HG02943 (cell line): ENCODE measurements around the gene PGA5.
"Not testable (repeated sequence)": the region's sequence is repeated elsewhere in the genome, so short reads cannot be mapped to it uniquely, and the experiment has no call there.

Experiments used
- ATAC-seq: cut with Tn5 transposase; IDR thresholded peaks from one replicate; pipeline ENCODE4 v1.9.1; 2021; ENCODE audit warnings: mild to moderate bottlenecking, low read depth, moderate library complexity; ENCODE audit not compliant: unreplicated experiment

The PGA5 gene

DNA sequence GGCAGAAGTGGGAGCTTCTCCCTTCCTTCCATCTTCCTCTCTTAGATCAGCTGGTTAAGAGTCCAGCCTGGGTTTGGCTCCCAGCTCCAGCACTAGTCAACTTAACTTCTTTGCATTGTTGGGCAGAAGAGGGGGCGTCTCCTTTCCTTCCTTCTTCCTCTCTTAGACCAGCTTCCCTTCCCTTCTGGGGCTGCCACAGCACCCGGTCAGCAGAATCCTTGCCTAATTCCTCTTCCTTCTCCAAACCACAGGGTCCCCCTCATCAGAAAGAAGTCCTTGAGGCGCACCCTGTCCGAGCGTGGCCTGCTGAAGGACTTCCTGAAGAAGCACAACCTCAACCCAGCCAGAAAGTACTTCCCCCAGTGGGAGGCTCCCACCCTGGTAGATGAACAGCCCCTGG lies 18.3 kb upstream of the PGA5 start:
- not testable (repeated sequence) for ATAC-seq

DNA sequence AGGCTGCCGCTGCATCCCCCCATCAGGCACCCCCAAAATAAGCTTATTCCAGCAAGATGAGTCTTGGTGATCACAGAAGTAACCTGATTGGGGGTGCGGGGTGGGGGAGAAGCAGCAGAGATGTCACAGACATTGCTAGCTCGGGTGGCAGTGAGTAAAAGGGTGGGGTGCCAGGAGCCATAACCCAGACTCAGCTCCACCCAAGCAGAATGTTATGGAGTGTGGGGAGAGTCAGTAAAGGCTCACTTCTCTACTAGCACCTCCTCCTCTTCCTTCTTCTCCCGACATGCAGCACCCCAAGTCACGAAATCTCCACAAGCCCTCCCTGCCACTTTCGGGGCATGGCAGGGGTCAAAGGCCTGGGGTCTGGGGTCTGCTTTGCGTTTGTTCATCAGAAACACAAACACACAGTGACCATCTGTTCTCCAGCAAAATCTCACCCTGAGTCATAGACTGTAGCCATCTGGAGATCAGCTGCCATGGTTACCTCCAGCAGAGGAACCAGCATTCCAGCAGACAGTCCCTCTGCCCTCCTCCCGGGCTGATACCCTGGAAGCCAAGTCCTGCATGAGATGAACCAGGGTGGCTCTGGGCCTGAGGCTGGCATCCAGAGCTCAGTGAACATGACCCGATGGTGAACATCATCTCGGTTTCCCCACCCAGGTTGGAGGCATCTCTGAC lies 14.4 kb upstream of the PGA5 start:
- ATAC-seq, result not testable (repeated sequence)

DNA sequence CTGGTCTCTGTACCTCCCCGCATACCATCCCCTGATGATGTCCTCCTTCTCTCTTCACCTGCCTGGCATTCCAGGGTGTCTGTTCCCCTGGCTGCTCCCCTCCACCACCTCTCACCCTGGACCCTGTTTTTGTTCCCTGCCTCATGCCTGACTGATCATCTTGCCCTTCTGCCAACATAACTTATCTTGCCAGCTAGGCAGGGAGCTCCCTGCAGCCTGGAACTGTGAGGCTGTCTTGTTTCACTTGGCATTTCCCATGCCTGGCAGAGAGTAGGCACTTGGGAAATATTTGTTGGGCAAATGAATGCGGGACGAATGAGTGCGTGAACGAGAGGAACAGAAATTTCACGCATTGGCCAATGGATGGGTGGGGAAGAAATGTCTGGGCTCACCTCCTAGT lies 11.5 kb upstream of the PGA5 start:
- ATAC-seq, result not testable (repeated sequence)

DNA sequence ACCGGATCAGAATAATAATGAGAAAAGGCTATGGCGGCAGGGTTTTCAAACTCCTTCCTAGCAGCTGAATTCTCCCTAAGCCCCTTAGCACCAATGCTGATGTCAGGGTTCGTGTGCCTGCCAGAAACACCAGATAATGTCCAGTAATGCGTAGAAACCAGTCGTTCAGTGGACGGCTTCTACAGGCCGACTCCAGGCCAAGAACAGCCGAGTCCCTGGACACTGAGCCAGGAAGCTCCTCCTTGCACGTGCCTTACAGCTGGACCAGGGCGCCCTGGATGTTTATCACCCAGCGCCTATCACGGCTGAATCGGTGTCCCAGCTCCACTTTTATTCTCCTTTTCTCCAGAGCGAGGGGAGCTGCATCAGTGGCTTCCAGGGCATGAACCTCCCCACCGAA lies 9.9 kb upstream of the PGA5 start:
- ATAC-seq, result not testable (repeated sequence)

DNA sequence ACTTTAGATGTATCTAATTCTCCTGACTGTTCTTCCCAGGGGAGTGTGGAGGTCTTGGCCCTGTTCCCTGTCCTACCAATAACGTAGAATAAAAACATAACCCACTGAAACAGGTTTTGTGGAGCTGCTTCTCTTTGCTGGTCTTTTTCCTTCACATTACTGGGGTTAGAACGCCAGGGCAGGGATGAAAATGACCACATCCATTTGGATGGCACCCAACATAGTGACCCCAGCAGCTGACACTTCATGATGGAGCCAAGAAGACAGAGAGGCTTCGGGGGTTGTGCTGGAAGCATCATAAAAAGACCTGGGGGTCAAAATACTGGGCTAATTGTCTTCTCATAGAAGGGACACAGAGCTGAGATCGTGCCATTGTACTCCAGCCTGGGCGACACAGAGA lies 9.4 kb upstream of the PGA5 start:
- not testable (repeated sequence) for ATAC-seq

DNA sequence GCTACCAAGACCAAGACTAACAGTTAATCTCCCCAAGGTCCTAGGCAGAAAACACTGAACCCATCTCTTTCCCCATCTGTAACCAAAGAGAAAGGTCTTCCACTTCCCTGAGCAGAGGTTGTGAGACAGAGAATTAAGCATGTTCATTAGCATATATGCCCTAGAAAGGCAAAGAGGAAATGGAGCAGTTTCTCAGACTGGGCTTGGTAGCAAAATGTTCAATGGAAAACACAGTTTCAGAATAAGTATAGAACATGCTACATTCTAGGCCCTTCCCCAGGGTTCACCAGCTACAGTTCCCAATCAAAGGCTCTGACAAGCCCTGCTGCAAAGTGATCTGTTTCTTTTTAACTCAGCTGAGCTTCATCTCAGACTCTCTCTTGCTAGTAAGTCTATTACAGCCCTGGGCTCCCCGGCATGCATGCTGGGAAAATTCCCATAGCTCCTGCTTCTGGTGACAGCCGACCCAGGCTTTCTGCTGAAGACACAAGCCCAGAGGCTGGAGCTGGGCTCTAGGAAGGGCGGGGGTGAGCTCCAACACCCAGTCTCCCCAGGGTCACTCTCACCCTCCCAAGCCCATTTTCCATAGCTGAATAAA lies 8.3 kb upstream of the PGA5 start:
- ATAC-seq, result not testable (repeated sequence)

DNA sequence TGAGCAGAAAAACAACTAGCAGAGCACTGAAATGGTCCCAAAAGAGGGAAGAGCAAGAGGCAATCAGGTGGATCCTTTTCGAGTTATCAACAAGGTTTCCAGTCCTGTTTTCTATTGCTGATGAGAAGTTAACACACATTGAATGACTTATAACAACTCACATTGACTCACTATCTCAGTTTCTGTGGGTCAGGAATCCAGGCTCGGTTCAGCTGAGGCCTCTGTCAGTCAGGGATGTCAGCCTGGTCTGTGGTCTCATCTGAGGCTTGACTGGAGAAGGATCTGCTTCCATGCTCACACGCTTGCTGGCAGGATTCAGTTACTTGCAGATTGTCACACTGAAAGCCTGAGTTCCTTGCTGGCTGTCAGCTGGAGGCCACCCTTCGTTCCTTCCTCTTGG lies 3.8 kb upstream of the PGA5 start:
- ATAC-seq, result not testable (repeated sequence)

DNA sequence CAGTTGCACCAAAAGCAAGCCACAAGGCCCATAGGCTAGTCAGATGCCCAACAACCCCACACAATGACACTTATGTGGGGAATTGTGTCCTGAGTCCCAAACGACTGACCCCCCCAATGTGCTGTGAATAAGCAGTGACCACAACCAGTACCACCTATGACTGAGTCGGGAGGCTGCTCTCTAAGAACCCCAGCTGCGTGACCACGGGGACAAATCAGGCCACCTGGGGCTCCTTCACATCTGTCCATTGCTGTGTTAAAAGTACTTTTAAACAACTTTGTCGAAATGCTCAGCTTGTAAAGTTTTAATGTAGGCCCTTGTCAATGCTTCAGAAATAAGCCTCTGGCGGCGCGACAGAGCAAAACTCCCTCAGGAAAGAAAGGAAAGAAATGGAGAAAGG lies 687 bp upstream of the PGA5 start:
- ATAC-seq, result not testable (repeated sequence)

DNA sequence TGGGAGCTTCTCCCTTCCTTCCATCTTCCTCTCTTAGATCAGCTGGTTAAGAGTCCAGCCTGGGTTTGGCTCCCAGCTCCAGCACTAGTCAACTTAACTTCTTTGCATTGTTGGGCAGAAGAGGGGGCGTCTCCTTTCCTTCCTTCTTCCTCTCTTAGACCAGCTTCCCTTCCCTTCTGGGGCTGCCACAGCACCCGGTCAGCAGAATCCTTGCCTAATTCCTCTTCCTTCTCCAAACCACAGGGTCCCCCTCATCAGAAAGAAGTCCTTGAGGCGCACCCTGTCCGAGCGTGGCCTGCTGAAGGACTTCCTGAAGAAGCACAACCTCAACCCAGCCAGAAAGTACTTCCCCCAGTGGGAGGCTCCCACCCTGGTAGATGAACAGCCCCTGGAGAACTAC lies 551 bp downstream of the PGA5 start:
- not testable (repeated sequence) for ATAC-seq

DNA sequence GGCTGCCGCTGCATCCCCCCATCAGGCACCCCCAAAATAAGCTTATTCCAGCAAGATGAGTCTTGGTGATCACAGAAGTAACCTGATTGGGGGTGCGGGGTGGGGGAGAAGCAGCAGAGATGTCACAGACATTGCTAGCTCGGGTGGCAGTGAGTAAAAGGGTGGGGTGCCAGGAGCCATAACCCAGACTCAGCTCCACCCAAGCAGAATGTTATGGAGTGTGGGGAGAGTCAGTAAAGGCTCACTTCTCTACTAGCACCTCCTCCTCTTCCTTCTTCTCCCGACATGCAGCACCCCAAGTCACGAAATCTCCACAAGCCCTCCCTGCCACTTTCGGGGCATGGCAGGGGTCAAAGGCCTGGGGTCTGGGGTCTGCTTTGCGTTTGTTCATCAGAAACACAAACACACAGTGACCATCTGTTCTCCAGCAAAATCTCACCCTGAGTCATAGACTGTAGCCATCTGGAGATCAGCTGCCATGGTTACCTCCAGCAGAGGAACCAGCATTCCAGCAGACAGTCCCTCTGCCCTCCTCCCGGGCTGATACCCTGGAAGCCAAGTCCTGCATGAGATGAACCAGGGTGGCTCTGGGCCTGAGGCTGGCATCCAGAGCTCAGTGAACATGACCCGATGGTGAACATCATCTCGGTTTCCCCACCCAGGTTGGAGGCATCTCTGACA lies 4.4 kb downstream of the PGA5 start:
- ATAC-seq, result not testable (repeated sequence)

DNA sequence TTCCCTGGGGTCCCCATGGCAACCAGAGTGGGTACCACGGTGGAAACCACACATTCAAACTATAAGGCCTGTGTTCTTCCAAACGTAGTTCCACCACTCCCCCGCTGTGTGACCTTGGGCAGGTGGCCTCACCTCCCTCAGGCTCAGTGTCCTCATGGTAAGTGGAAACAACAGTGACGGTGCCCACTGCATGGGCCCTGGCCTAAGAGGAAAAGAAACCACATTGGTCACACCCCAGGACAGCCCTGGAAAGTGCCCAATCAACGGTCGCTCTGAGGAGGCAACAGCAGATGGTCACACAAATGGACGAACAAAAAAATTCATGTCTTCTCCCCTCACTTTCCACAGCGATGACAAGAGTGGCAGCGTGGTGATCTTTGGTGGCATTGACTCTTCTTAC lies 7.1 kb downstream of the PGA5 start:
- ATAC-seq, result not testable (repeated sequence)

DNA sequence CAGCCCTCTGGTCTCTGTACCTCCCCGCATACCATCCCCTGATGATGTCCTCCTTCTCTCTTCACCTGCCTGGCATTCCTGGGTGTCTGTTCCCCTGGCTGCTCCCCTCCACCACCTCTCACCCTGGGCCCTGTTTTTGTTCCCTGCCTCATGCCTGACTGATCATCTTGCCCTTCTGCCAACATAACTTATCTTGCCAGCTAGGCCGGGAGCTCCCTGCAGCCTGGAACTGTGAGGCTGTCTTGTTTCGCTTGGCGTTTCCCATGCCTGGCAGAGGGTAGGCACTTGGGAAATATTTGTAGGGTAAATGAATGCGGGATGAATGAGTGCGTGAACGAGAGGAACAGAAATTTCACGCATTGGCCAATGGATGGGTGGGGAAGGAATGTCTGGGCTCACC lies 8.2 kb downstream of the PGA5 start:
- ATAC-seq, result not testable (repeated sequence)

DNA sequence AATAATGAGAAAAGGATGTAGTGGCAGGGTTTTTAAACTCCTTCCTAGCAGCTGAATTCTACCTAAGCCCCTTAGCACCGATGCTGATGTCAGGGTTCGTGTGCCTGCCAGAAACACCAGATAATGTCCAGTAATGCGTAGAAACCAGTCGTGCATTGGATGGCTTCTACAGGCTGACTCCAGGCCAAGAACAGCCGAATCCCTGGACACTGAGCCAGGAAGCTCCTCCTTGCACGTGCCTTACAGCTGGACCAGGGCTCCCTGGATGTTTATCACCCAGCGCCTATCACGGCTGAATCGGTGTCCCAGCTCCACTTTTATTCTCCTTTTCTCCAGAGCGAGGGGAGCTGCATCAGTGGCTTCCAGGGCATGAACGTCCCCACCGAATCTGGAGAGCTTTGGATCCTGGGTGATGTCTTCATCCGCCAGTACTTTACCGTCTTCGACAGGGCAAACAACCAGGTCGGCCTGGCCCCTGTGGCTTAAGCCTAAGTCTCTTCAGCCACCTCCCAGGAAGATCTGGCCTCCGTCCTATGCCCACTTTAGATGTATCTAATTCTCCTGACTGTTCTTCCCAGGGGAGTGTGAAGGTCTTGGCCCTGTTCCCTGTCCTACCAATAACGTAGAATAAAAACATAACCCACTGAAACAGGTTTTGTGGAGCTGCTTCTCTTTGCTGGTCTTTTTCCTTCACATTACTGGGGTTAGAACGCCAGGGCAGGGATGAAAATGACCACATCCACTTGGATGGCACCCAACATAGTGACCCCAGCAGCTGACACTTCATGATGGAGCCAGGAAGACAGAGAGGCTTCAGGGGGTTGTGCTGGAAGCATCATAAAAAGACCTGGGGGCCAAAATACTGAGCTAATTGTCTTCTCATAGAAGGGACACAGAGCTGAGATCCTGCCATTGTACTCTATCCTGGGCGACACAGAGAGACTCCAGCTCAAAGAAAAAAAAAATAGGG lies 10.1 kb downstream of the PGA5 start:
- ATAC-seq, result not testable (repeated sequence)

DNA sequence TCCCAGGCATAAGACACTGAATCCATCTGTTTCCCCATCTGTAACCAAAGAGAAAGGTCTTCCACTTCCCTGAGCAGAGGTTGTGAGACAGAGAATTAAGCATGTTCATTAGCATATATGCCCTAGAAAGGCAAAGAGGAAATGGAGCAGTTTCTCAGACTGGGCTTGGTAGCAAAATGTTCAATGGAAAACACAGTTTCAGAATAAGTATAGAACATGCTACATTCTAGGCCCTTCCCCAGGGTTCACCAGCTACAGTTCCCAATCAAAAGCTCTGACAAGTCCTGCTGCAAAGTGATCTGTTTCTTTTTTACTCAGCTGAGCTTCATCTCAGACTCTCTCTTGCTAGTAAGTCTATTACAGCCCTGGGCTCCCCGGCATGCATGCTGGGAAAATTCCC lies 11.4 kb downstream of the PGA5 start:
- ATAC-seq, result not testable (repeated sequence)

DNA sequence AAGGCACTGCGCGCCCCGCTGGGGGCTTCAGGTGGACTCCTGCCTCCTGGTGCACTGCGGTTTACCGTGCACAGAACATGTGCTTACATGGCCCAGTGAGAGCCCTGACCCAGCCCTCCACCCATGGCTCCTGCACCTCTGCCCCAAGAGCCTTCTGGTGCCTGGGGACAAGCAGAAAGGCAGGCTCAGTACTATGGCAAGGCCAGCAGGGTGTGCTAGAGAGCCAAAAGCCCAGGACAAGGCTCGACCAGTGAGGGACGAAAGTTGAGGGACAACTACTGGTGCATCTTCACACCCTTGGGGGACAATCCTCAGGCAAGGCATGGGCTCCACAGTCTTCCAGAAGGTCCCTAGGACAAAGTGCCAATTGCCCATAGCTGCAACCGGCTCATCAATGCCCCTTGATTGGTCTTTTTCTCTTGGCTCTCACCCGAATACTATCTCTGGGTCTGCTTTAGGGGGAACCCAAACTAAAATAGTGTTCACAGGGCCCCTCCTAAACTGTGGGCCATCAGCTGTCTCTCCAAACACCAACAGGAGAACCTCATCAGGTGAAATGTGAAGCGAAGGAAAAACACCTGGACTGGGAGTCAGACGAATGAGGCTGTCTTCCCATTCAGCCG lies 13.5 kb downstream of the PGA5 start:
- ATAC-seq, result no peak

DNA sequence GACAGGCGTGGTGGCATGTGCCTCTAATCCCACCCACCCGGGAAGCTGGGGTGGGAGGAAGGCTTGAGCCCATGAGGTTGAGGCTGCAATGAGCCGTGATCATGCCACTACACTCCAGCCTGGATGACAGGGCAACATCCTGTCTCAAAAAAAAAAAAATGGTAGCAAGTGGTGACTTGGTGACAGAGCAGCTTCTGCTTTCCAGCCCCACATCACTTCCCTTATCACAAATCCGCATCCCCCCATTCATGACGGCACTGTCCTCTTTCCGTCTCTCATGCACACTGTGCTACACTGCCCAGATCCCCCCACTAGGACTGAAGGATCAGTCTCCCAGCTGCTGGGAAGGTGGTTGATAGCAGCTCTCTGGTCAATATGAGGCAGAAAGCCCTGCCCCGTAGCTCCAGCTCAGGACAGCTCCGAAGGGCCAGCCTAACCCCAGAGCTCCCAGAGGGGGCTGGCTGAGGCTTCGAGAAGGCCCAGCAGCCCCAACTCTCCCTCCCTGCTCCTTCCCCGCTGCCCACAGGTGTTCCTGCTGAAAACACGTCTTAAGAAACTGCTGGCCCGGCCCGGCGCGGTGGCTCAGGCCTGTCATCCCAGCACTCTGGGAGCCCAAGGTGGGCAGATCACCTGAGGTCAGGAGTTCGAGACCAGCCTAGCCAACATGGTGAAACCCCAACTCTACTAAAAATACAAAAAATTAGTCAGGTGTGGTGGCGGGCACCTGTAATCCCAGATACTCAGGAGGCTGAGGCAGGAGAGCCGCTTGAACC lies 15.9 kb downstream of the PGA5 start:
- ATAC-seq, result no peak

DNA sequence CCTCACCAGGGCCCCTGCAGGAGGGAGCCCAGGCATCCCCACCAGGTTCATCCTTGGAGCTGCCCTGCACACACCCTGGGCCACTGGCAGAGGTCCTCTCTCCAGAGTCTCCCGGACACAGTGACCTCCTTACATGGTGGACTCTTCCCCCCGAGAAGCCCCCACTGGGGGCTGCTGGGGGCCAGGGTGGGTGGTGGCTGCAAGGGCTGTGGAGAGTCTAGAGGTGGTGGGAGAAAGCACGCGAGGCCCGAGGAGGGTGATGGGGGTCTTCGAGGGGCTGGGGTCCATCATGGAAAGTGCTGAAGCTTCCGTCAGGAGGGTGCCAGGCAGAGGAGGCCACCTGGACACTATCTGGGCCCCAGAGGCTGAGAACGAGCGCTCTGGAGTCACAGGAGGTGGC lies 17.6 kb downstream of the PGA5 start:
- no peak for ATAC-seq

DNA sequence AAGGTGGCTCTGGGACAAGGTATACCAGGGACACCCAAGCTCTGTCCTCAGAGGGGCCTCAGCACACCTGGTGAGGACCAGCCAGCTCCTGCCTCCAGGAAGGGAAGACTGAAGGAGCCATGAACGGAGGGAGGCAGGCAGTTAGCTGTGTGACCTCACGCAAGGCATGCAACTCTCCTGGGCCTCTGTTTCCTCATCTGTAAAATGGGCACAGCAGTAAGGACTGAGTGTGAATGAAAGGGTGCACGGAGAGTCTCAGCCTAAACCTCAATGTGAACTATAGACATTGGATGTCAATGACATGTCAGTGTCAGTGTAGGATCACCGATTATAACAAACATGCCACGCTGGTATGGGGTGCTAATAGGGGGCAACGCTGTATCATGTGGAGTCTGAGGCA lies 18.4 kb downstream of the PGA5 start:
- no peak for ATAC-seq

DNA sequence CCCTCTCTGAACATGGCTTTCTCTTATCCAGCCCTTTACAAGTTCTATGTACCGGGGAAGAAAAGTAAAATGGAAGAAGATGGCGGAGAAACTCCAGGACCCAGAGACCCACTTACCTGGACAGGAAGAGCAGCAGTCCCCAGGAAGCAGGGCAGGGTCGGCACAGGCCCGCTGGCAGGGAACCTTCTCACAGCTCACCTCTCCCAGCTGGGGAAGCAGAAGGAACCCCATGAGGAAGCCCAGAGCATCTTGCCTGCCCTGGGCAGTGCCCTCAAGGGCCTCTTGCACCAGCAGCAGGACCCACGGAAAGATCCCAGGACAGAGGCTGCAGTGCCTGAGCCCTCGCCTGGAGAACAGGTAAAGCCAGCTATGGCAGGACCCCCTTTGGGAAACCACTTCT lies 23.4 kb downstream of the PGA5 start:
- no peak for ATAC-seq

DNA sequence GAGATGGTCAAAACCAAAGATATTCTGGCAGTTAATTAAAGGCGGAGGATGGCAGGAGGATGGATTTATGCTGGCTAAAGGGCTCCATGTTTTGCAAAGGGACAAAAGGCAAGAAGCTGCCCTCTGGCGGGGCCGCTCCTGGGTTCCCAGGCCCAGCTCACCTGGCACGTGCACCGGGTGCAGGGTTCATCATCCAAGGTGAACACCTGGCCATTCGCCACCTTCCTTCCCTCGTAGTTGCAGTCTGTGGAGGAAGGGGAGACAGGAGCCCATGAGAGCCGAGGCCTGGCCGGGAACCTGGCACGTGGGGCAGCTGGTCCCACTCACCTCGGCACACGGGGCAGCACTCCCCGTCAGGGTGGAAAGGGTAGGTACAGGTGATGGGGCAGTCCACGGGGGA lies 23.8 kb downstream of the PGA5 start:
- ATAC-seq, result no peak
